HepG2 (cell line): ENCODE results near the gene LINGO1. TPM values are rescaled to one million over a fixed set of nuclear protein-coding genes. Genes with fewer than 3 reads are reported as not detected.

ENCODE experiments used
- ATAC-seq: fragments of 200-7000 bp; cut with Tn5 transposase; 3 replicates; pipeline ENCODE4 v1.9.1; 2020; ENCODE audit warnings: mild to moderate bottlenecking, moderate library complexity
- BruUV-seq: library from RNA; stranded (reverse); fragments of 400-500 nt; replicated peaks from 2 replicates; lab custom pipeline; 2021; lab: Mats Ljungman, UMichigan
- CTCF ChIA-PET: fragments of 300-600 bp; formaldehyde crosslinking; extraction: SDS; loops from one replicate; lab custom pipeline; 2021; ENCODE audit warnings: low total read pairs, inconsistent platforms, low intra/inter-chr PET ratio; lab: Yijun Ruan, JAX
- POLR2A ChIA-PET: fragments of 350-600 bp; sonication (Branson Sonifier 250); formaldehyde crosslinking; loops from one replicate; lab custom pipeline; 2020; ENCODE audit warnings: antibody characterized with exemption, inconsistent platforms; lab: Yijun Ruan, JAX
- DNase-seq: peaks from one replicate; pipeline ENCODE4 v3.0.0-alpha.2; 2015; ENCODE audit warnings: low spot score
- FAIRE-seq: peaks from 3 replicates; lab custom pipeline; 2011; peaks lifted over from hg19 to GRCh38; lab: Jason Lieb, UNC
- H2AFZ ChIP-seq: one replicate; pipeline ENCODE4 v1.6.1; 2011; ENCODE audit warnings: low read length, inconsistent platforms
- H3K27ac ChIP-seq: fragments of 300-600 bp; 3 replicates; pipeline ENCODE4 v1.8.0; 2011; ENCODE audit warnings: mixed run types, mild to moderate bottlenecking, mixed read lengths, low read length, inconsistent platforms; ENCODE audit not compliant: insufficient read depth; ENCODE audit errors: extremely low read length
- H3K27me3 ChIP-seq, 2 experiments: fragments of 200-600 bp in 1 of 2; 2 replicates in 1 of 2; 3 replicates in 1 of 2; pipeline versions ENCODE4 v1.6.0 to v1.8.0; 2011; ENCODE audit warnings: low read length in 2 of 2, mild to moderate bottlenecking in 2 of 2, moderate library complexity in 2 of 2, inconsistent platforms in 1 of 2; ENCODE audit not compliant: insufficient read depth in 2 of 2, control insufficient read depth in 1 of 2
- H3K36me3 ChIP-seq, 2 experiments: fragments of 200-600 bp in 1 of 2; replicated peaks in 1 of 2; 2 replicates in 1 of 2; 3 replicates in 1 of 2; pipeline versions ENCODE4 v1.5.1 to v1.8.0; 2011; ENCODE audit warnings: low read length in 2 of 2, inconsistent platforms in 1 of 2; ENCODE audit not compliant: insufficient read depth in 2 of 2, control insufficient read depth in 1 of 2
- H3K4me1 ChIP-seq: 2 replicates; pipeline ENCODE4 v1.5.1; 2012; ENCODE audit warnings: low read length, inconsistent platforms; ENCODE audit not compliant: insufficient read depth
- H3K4me2 ChIP-seq: 2 replicates; pipeline ENCODE4 v1.6.0; 2011; ENCODE audit warnings: low read depth, low read length, inconsistent platforms
- H3K4me3 ChIP-seq, 3 experiments: fragments of 200-600 bp in 1 of 3; sonication (generic), shearing (Covaris generic) in 1 of 3; replicated peaks in 1 of 3; 2 replicates each; pipeline ENCODE4 v1.5.1; 2011 to 2016; ENCODE audit warnings: low read length in 3 of 3, inconsistent platforms in 2 of 3, low read depth in 2 of 3, mild to moderate bottlenecking in 2 of 3, control low read depth in 1 of 3, mixed read lengths in 1 of 3; ENCODE audit not compliant: insufficient read depth in 1 of 3
- H3K79me2 ChIP-seq: one replicate; pipeline ENCODE4 v1.6.1; 2011; ENCODE audit warnings: low read length, inconsistent platforms; ENCODE audit not compliant: insufficient read depth
- H3K9ac ChIP-seq: 2 replicates; pipeline ENCODE4 v1.6.0; 2011; ENCODE audit warnings: mild to moderate bottlenecking, low read depth, low read length, inconsistent platforms; ENCODE audit not compliant: insufficient read depth
- H3K9me3 ChIP-seq: 2 replicates; pipeline ENCODE4 v1.5.1; 2012; ENCODE audit warnings: mild to moderate bottlenecking, low read length
- H4K20me1 ChIP-seq: 2 replicates; pipeline ENCODE4 v1.6.0; 2011; ENCODE audit warnings: inconsistent platforms, mild to moderate bottlenecking, low read length, moderate library complexity; ENCODE audit not compliant: insufficient read depth
- DNMT3B ChIP-seq: conservative IDR thresholded peaks from 2 replicates; pipeline ENCODE4 v1.6.1; 2016; ENCODE audit warnings: missing biosample characterization, control low read depth
- FOXO1 ChIP-seq: sonication (generic); formaldehyde crosslinking; IDR thresholded peaks from 2 replicates; pipeline ENCODE4 v1.4.0; 2020; ENCODE audit warnings: missing genetic modification reagents
- NCOA2 ChIP-seq: sonication (generic); formaldehyde crosslinking; IDR thresholded peaks from 2 replicates; pipeline ENCODE4 v1.8.0; 2022; ENCODE audit warnings: inconsistent platforms
- NR2F6 ChIP-seq, 2 experiments: IDR thresholded peaks; 2 replicates each; pipeline ENCODE4 v1.6.1; 2016; ENCODE audit warnings: antibody characterized with exemption in 1 of 2, mild to moderate bottlenecking in 1 of 2
- ZGPAT ChIP-seq: IDR thresholded peaks from 2 replicates; pipeline ENCODE4 v1.6.1; 2016; ENCODE audit warnings: mild to moderate bottlenecking
- ZNF121 ChIP-seq: sonication (generic); formaldehyde crosslinking; IDR thresholded peaks from 2 replicates; pipeline ENCODE4 v1.5.0; 2020; ENCODE audit warnings: mild to moderate bottlenecking, missing genetic modification reagents
- ZNF407 ChIP-seq: sonication (generic); formaldehyde crosslinking; IDR thresholded peaks from one replicate; pipeline ENCODE4 v1.5.1; 2020; ENCODE audit warnings: mild to moderate bottlenecking, missing genetic modification reagents; ENCODE audit errors: not compliant biosample characterization
- ZNF513 ChIP-seq: sonication (generic); formaldehyde crosslinking; conservative IDR thresholded peaks from 2 replicates; pipeline ENCODE4 v1.5.0; 2020; ENCODE audit warnings: missing genetic modification reagents
- ZNF556 ChIP-seq: sonication (generic); formaldehyde crosslinking; IDR thresholded peaks from 2 replicates; pipeline ENCODE4 v1.4.0; 2020; ENCODE audit warnings: mild to moderate bottlenecking, missing genetic modification reagents, borderline replicate concordance
- WGBS: methylation state at CpG from one replicate; pipeline ENCODE4 v1.1.6; 2017; ENCODE audit warnings: low lambda C conversion rate; 5-methylcytosine and 5-hydroxymethylcytosine counted together
- in situ Hi-C: cut with HindIII; loops from 2 replicates; pipeline ENCODE4 v1.10.0; 2017; ENCODE audit warnings: low pct_unique_long_range_greater_than_20kb; ENCODE audit not compliant: extremely low pct_ligation_motif_present
- intact Hi-C: fragments of 100-400 bp; cut with micrococcal nuclease; formaldehyde crosslinking; loops from one replicate; pipeline ENCODE4 v1.10.0; 2022; ENCODE audit not compliant: unreplicated experiment
- polyA plus RNA-seq, 8 experiments: library from polyadenylated mRNA; depleted of rRNA in 3 of 8; stranded (reverse) in 7 of 8; unstranded in 1 of 8; fragments of >200 nt; fragmentation: Illumina TruSeq in 4 of 8; extraction: Trizol in 4 of 8; gene quantifications; 2 replicates each; pipeline versions ENCODE4 v1.2.1 to v1.2.3, GENCODE V29; 2011 to 2016; ENCODE audit warnings: low read depth in 4 of 8, missing spikeins in 1 of 8, mixed read lengths in 1 of 8; ENCODE audit not compliant: insufficient read depth in 1 of 8
- total RNA-seq, 5 experiments: library from RNA; depleted of rRNA; stranded (reverse); fragments of >200 nt; fragmentation: Illumina TruSeq; extraction: Trizol; gene quantifications; 2 replicates each; pipeline ENCODE4 v1.2.3, GENCODE V29; 2016; ENCODE audit warnings: low read depth in 1 of 5

The LINGO1 gene
- total and polyA plus RNA-seq, 2 of the 13 experiments (the other 11 are each of a cell fraction or from before 2014, with no cell fraction given), result 0.07 TPM; not detected in 1

- DNase-seq (no peak), FAIRE-seq (no peak), ATAC-seq (peak; percentile 13; the same call in 1 of the 3 replicates)
- Histone ChIP-seq H3K4me3 (no peak overlapping the region), H3K9me3 (no peaks in the 10 kb centered on the region), H3K27me3 (peaks cover 0 to 1% of the 10 kb centered on the region in 2 experiments; a peak in 2 of 5 replicates), H3K27ac (no peak overlapping the region), H2AFZ (no peak overlapping the region), H3K79me2 (no peaks in the 10 kb centered on the region), H3K9ac (no peak overlapping the region), H4K20me1 (no peaks in the 10 kb centered on the region), H3K4me2 (no peak overlapping the region), H3K36me3 (no peaks in the 10 kb centered on the region), H3K4me1 (peaks cover 11% of the 10 kb centered on the region)
- intact Hi-C loops (no loop called here), in situ Hi-C loops (no loop called here)
- no peak for TF ChIP-seq ZGPAT (CRISPR knock-in tag)
- no peak for TF ChIP-seq NR2F6 (IDR thresholded peaks at IDR 0.05)
- no peak for TF ChIP-seq NR2F6 (CRISPR knock-in tag; IDR thresholded peaks at IDR 0.05)
- no peak for TF ChIP-seq FOXO1 (CRISPR knock-in tag)
- TF ChIP-seq ZNF407, result no peak
- TF ChIP-seq NCOA2, result no peak
- TF ChIP-seq DNMT3B (CRISPR knock-in tag), result no peak
- TF ChIP-seq ZNF121 (CRISPR knock-in tag), result no peak
- TF ChIP-seq ZNF556 (CRISPR knock-in tag), result no peak
- TF ChIP-seq ZNF513 (CRISPR knock-in tag), result no peak
- ChIA-PET CTCF (no interaction called here), POLR2A (no interaction called here)
- BruUV-seq, result no TSS peak
- WGBS, result no CpG with 5 or more reads among the region's 8 CpGs
These were observed 16.6 kb downstream of the LINGO1 start for GRCh38 chr15:77616072-77616471.
